M059J (cell line): ENCODE data around the gene LEKR1. TPM values are rescaled to one million over a fixed set of nuclear protein-coding genes. Genes with fewer than 3 reads are reported as not detected.

Experiments used
- total RNA-seq: library from RNA; depleted of rRNA; stranded (reverse); fragments of >200 nt; shearing (Covaris generic); gene quantifications from 2 replicates; pipeline ENCODE4 v1.2.3, GENCODE V29; 2014; rRNA removed

LEKR1 gene
- total RNA-seq, 1 experiment from 2014 or later: 1.6 TPM

Other genes starting within 250 kb of the LEKR1 start
- 89.0 and 110 TPM in 2 replicates for gene TIPARP, start 151.8 kb upstream of the LEKR1 start, total RNA-seq